Neural cell (in vitro differentiated cells): ENCODE results near the gene ELAC1. TPM values are rescaled to one million over a fixed set of nuclear protein-coding genes. Genes with fewer than 3 reads are reported as not detected.

ENCODE experiments used
- H2AFZ ChIP-seq: fragments of 200-600, 300-800 bp; sonication (generic), shearing (Covaris generic); 2 replicates; pipeline ENCODE4 v1.6.0; 2014; ENCODE audit warnings: low read depth, mild to moderate bottlenecking, antibody characterized with exemption, low read length, moderate library complexity
- H3F3A ChIP-seq: fragments of 200-600 bp; shearing (Covaris generic); 2 replicates; pipeline ENCODE4 v1.6.1; 2016; ENCODE audit warnings: mild to moderate bottlenecking, moderate library complexity, mixed read lengths, antibody characterized with exemption, low read length; ENCODE audit not compliant: insufficient read depth, poor library complexity, severe bottlenecking
- H3K27ac ChIP-seq: fragments of 200-600, 300-800 bp; sonication (generic), shearing (Covaris generic); 2 replicates; pipeline ENCODE4 v1.5.1; 2014; ENCODE audit warnings: mild to moderate bottlenecking, low read length, moderate library complexity
- H3K27me3 ChIP-seq: fragments of 300-800, 200-600 bp; sonication (generic), shearing (Covaris generic); 2 replicates; pipeline ENCODE4 v1.6.0; 2014; ENCODE audit warnings: mild to moderate bottlenecking, low read depth, low read length, moderate library complexity; ENCODE audit not compliant: insufficient read depth
- H3K36me3 ChIP-seq: fragments of 300-800, 200-600 bp; sonication (generic), shearing (Covaris generic); 2 replicates; pipeline ENCODE4 v1.5.1; 2014; ENCODE audit warnings: mild to moderate bottlenecking, antibody characterized with exemption, low read length, moderate library complexity; ENCODE audit not compliant: insufficient read depth
- H3K4me2 ChIP-seq: fragments of 300-800, 200-600 bp; sonication (generic), shearing (Covaris generic); 2 replicates; pipeline ENCODE4 v1.6.0; 2014; ENCODE audit warnings: mild to moderate bottlenecking, low read length
- H3K4me3 ChIP-seq: fragments of 300-800, 200-600 bp; sonication (generic), shearing (Covaris generic); 2 replicates; pipeline ENCODE4 v1.5.1; 2014; ENCODE audit warnings: mild to moderate bottlenecking, low read length, moderate library complexity
- H3K79me2 ChIP-seq: fragments of 200-600 bp; shearing (Covaris generic); replicated peaks from 2 replicates; pipeline ENCODE4 v1.6.0; 2014; ENCODE audit warnings: mild to moderate bottlenecking, low read length, moderate library complexity; ENCODE audit not compliant: insufficient read depth
- H3K9ac ChIP-seq: fragments of 300-800, 200-600 bp; sonication (generic), shearing (Covaris generic); 2 replicates; pipeline ENCODE4 v1.6.1; 2016; ENCODE audit warnings: mild to moderate bottlenecking, low read length, mixed read lengths
- H3K9me2 ChIP-seq: fragments of 200-600 bp; shearing (Covaris generic); 2 replicates; pipeline ENCODE4 v1.6.1; 2016; ENCODE audit warnings: mild to moderate bottlenecking, low read length, mixed read lengths; ENCODE audit not compliant: insufficient read depth
- H3K9me3 ChIP-seq: fragments of 200-600, 300-800 bp; sonication (generic), shearing (Covaris generic); 2 replicates; pipeline ENCODE4 v1.6.1; 2016; ENCODE audit warnings: mild to moderate bottlenecking, mixed run types, low read length, moderate library complexity, mixed read lengths
- H4K20me1 ChIP-seq: fragments of 200-600 bp; shearing (Covaris generic); 2 replicates; pipeline ENCODE4 v1.6.1; 2016; ENCODE audit warnings: mild to moderate bottlenecking, mixed run types; ENCODE audit not compliant: insufficient read depth
- CTCF ChIP-seq: fragments of 450-650 bp; IDR thresholded peaks from 2 replicates; pipeline ENCODE4 v1.5.1; 2014; ENCODE audit warnings: antibody characterized with exemption, mild to moderate bottlenecking, moderate library complexity; ENCODE audit not compliant: poor library complexity, severe bottlenecking
- EP300 ChIP-seq: fragments of 450-650 bp; conservative IDR thresholded peaks from 2 replicates; pipeline ENCODE4 v1.6.1; 2014; ENCODE audit warnings: antibody characterized with exemption, mild to moderate bottlenecking, moderate library complexity; ENCODE audit not compliant: poor library complexity, severe bottlenecking
- EZH2 ChIP-seq: fragments of 200-600, 300-800 bp; shearing (Covaris generic), sonication (generic); IDR thresholded peaks from 2 replicates; pipeline ENCODE4 v1.6.1; 2014; ENCODE audit warnings: antibody characterized with exemption, low read length, borderline replicate concordance, mild to moderate bottlenecking; ENCODE audit not compliant: insufficient read depth, poor library complexity, severe bottlenecking
- MXI1 ChIP-seq: fragments of 450-650 bp; conservative IDR thresholded peaks from 2 replicates; pipeline ENCODE4 v1.6.1; 2014; ENCODE audit warnings: antibody characterized with exemption, mild to moderate bottlenecking; ENCODE audit not compliant: poor library complexity, severe bottlenecking
- POLR2AphosphoS5 ChIP-seq: IDR thresholded peaks from 2 replicates; pipeline ENCODE4 v1.6.1; 2012
- RAD21 ChIP-seq: fragments of 450-650 bp; conservative IDR thresholded peaks from 2 replicates; pipeline ENCODE4 v1.6.1; 2014; ENCODE audit warnings: antibody characterized with exemption, mild to moderate bottlenecking, moderate library complexity
- REST ChIP-seq: IDR thresholded peaks from 2 replicates; pipeline ENCODE4 v1.6.1; 2012; ENCODE audit warnings: borderline replicate concordance
- SMC3 ChIP-seq: fragments of 450-650 bp; conservative IDR thresholded peaks from 2 replicates; pipeline ENCODE4 v1.6.1; 2014; ENCODE audit warnings: antibody characterized with exemption, mild to moderate bottlenecking, moderate library complexity; ENCODE audit not compliant: poor library complexity
- TAF1 ChIP-seq: IDR thresholded peaks from 2 replicates; pipeline ENCODE4 v1.6.1; 2012; ENCODE audit warnings: low read depth
- polyA plus RNA-seq: library from polyadenylated mRNA; depleted of rRNA; stranded (reverse); fragments of >200 nt; gene quantifications from 2 replicates; pipeline ENCODE4 v1.2.3, GENCODE V29; 2014

ELAC1 gene
- polyA plus RNA-seq, 1 donor from 2014 or later, result 20.6 TPM

GRCh38 chr18:51010218-51010617 lies 42.4 kb downstream of the ELAC1 start:
- Histone ChIP-seq H4K20me1 (no peaks in the 10 kb centered on the region), H3K27ac (no peak overlapping the region), H3K27me3 (no peaks in the 10 kb centered on the region), H3F3A (no peaks in the 10 kb centered on the region), H3K9me2 (no peaks in the 10 kb centered on the region), H2AFZ (no peak overlapping the region), H3K9me3 (no peaks in the 10 kb centered on the region), H3K36me3 (no peaks in the 10 kb centered on the region), H3K4me3 (no peak overlapping the region), H3K4me2 (no peak overlapping the region), H3K79me2 (no peaks in the 10 kb centered on the region), H3K9ac (no peak overlapping the region)
- TF ChIP-seq RAD21 (no peak), REST (no peak), MXI1 (no peak), TAF1 (no peak), SMC3 (no peak), EZH2 (no peak), EP300 (no peak), CTCF (no peak), POLR2AphosphoS5 (no peak)

GRCh38 chr18:51011709-51012108 lies 43.9 kb downstream of the ELAC1 start:
- H3K36me3 ChIP-seq, result no peaks in the 10 kb centered on the region
- H3K4me2 ChIP-seq, result no peak overlapping the region
- no peak overlapping the region for H3K9ac ChIP-seq
- H2AFZ ChIP-seq, result no peak overlapping the region
- H3F3A ChIP-seq, result no peaks in the 10 kb centered on the region
- H3K79me2 ChIP-seq, result no peaks in the 10 kb centered on the region
- no peak for TF ChIP-seq REST
- TF ChIP-seq SMC3, result no peak
- no peak for TF ChIP-seq MXI1
- no peak for TF ChIP-seq EP300
- TF ChIP-seq RAD21, result no peak
- TF ChIP-seq CTCF, result no peak
- no peak for TF ChIP-seq TAF1
- no peak for TF ChIP-seq EZH2
- no peak for TF ChIP-seq POLR2AphosphoS5
- no peaks in the 10 kb centered on the region for H3K27me3 ChIP-seq
- H3K9me2 ChIP-seq, result no peaks in the 10 kb centered on the region
- no peaks in the 10 kb centered on the region for H4K20me1 ChIP-seq
- H3K9me3 ChIP-seq, result no peaks in the 10 kb centered on the region
- H3K4me3 ChIP-seq, result no peak overlapping the region
- no peak overlapping the region for H3K27ac ChIP-seq
